RWPE1 (cell line): ENCODE measurements around the gene CNOT3.

Experiments
- CTCF ChIA-PET: fragments of 350-600 bp; sonication (Branson Sonifier 250); formaldehyde crosslinking; extraction: SDS; loops from one replicate; lab custom pipeline; 2021; lab: Yijun Ruan, JAX
- POLR2A ChIA-PET: fragments of 400-600 bp; formaldehyde crosslinking; extraction: SDS; loops from one replicate; lab custom pipeline; 2020; ENCODE audit warnings: antibody characterized with exemption; ENCODE audit not compliant: low non-redundant PET; lab: Yijun Ruan, JAX
- DNase-seq: peaks from one replicate; pipeline ENCODE4 v3.0.0; 2012; ENCODE audit warnings: low spot score
- H3K27ac ChIP-seq: fragments of 450-650 bp; 2 replicates; pipeline ENCODE4 v1.5.1; 2017
- CTCF ChIP-seq: fragments of 450-650 bp; conservative IDR thresholded peaks from 2 replicates; pipeline ENCODE4 v1.5.1; 2017; ENCODE audit warnings: low read depth, mild to moderate bottlenecking

Gene CNOT3

DNA sequence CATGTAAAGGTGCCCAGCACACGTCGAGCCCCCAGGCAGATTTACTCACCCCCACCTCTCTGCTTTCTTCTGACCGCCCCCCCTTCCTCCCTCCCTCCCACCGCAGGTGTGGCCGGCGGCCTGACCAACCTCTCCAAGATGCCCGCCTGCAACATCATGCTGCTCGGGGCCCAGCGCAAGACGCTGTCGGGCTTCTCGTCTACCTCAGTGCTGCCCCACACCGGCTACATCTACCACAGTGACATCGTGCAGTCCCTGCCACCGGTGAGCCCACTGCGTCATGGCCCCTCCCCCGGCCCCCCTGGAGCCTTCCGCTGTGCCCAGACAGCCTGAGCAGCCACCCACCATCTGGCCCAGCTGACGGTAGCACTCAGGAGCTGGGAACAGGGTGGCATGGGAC, 13.2 kb upstream of the CNOT3 start:
- DNase-seq, result no peak
- H3K27ac ChIP-seq, result no peak overlapping the region
- TF ChIP-seq CTCF, result no peak
- ChIA-PET CTCF (no interaction called here), POLR2A (interaction anchor here (1.1 kb wide), 1 partner anchor 9 kb away, joined by 5 read pairs; the partner anchor contains the start of genes PRPF31 and TFPT)

- no peak overlapping the region for H3K27ac ChIP-seq
- no peak for TF ChIP-seq CTCF
- no peak for DNase-seq
- POLR2A ChIA-PET, result no interaction called here
- CTCF ChIA-PET, result interaction anchor here (0.6 kb wide), 1 partner anchor 16 kb away, joined by 4 read pairs; no protein-coding TSS in a partner anchor
Observed at GRCh38 chr19:54125713-54126112, 11.8 kb upstream of the CNOT3 start.

DNA sequence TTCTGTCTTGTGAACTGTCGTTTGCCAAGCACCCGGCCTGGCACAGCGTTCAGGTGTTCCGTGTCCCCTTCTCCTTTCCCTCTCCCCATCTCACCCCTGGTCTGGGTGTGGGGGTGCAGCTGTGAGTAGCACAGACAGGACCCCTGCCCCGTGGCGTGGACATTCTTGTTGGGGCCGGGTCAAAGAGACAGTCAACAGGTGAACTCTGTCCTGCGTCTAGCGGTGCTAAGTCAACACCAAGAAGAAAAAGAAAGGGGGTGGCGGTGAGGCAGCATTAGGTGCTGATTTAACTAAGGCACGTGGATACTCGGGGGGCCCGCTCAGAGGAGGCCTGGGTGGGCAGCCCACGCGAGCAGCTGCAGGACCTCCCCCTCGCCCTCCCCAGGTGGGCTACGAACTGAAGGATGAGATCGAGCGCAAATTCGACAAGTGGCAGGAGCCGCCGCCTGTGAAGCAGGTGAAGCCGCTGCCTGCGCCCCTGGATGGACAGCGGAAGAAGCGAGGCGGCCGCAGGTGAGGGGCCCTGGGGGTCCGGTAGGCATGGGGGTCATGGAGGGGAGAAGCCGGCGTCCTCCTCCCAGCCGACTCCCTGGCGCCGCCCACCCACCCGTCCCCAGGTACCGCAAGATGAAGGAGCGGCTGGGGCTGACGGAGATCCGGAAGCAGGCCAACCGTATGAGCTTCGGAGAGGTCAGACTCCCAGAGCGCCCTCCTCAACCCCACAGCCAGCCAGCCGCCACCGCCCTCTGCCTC, 9.7 kb upstream of the CNOT3 start:
- H3K27ac ChIP-seq, result no peak overlapping the region
- no peak for TF ChIP-seq CTCF
- ChIA-PET POLR2A (interaction anchor here (1.2 kb wide), 1 partner anchor 12 kb away, joined by 3 read pairs; the partner anchor contains the start of genes PRPF31 and TFPT), CTCF (no interaction called here)
- DNase-seq, result no peak

DNA sequence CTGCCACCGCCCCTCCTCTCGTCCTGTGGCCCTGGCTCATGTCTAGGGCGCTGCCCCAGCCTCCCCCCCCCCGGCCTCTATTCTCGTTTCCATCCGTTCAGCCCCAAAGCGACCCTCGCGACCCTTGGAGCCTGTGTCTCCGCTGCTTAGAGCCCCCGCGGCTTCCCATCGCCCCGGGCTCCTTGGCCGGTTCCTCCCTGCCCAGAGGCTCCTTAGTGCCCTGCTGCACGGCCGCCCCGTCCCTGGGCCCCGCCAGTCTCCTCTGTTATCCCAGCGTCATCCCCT, 9.2 kb upstream of the CNOT3 start:
- ChIA-PET CTCF (no interaction called here), POLR2A (no interaction called here)
- H3K27ac ChIP-seq, result no peak overlapping the region
- TF ChIP-seq CTCF, result no peak
- DNase-seq, result no peak

GRCh38 chr19:54128796-54129616, 8.6 kb upstream of the CNOT3 start:
- CTCF ChIA-PET, result no interaction called here
- no peak for TF ChIP-seq CTCF
- no peak overlapping the region for H3K27ac ChIP-seq
- POLR2A ChIA-PET, result no interaction called here
- no peak for DNase-seq

- no peak for TF ChIP-seq CTCF
- POLR2A ChIA-PET, result no interaction called here
- CTCF ChIA-PET, result interaction anchor here (0.6 kb wide), 1 partner anchor 23 kb away, joined by 3 read pairs; no protein-coding TSS in a partner anchor
- H3K27ac ChIP-seq, result no peak overlapping the region
- DNase-seq, result no peak
Observed at GRCh38 chr19:54129617-54129996, 8.0 kb upstream of the CNOT3 start.
